HCT116 (cell line): ENCODE results near the gene DPH2. TPM values are rescaled to one million over a fixed set of nuclear protein-coding genes. Genes with fewer than 3 reads are reported as not detected.

Experiments
- ATAC-seq: fragments of 200-7000 bp; cut with Tn5 transposase; 2 replicates; pipeline ENCODE4 v1.9.1; 2020; ENCODE audit warnings: mild to moderate bottlenecking, moderate library complexity
- BruUV-seq: library from RNA; stranded (reverse); fragments of 400-500 nt; replicated peaks from 2 replicates; lab custom pipeline; 2021; lab: Mats Ljungman, UMichigan
- CTCF ChIA-PET: fragments of 300-600 bp; sonication (Branson Sonifier 250); formaldehyde crosslinking; loops from one replicate; lab custom pipeline; 2021; ENCODE audit warnings: antibody characterized with exemption; lab: Charles Lee
- POLR2A ChIA-PET: fragments of 300-600, 350-600 bp; sonication (Branson Sonifier 250); formaldehyde crosslinking; loops from one replicate; lab custom pipeline; 2021; ENCODE audit warnings: antibody characterized with exemption; lab: Charles Lee
- RAD21 ChIA-PET, 2 experiments: fragments of 300-600 bp; sonication (Branson Sonifier 250); formaldehyde crosslinking; loops; one replicate each; lab custom pipeline; 2023; ENCODE audit warnings: low total read pairs in 2 of 2; ENCODE audit not compliant: uncharacterized antibody in 2 of 2, unreplicated experiment in 2 of 2, low non-redundant PET in 1 of 2; lab: Charles Lee
- DNase-seq: peaks from one replicate; pipeline ENCODE4 v3.0.0-alpha.2; 2010; ENCODE audit warnings: low read depth, low spot score
- H2AFZ ChIP-seq: fragments of 200-600 bp; shearing (Covaris generic), sonication (generic); 2 replicates; pipeline ENCODE4 v1.6.1; 2017; ENCODE audit warnings: low read depth, mixed run types, mixed read lengths, antibody characterized with exemption, low read length; ENCODE audit not compliant: poor library complexity, severe bottlenecking
- H3K27ac ChIP-seq: 2 replicates; pipeline ENCODE4 v1.5.1; 2012; ENCODE audit warnings: low read depth, low read length
- H3K27me3 ChIP-seq: fragments of 200-600 bp; sonication (generic); 2 replicates; pipeline ENCODE4 v1.6.1; 2016; ENCODE audit warnings: mixed run types, low read length, mixed read lengths; ENCODE audit not compliant: insufficient read depth
- H3K36me3 ChIP-seq, 2 experiments: fragments of 200-500 bp in 1 of 2; fragments of 200-600 bp in 1 of 2; sonication (Bioruptor generic) in 1 of 2; sonication (generic) in 1 of 2; 2 replicates each; pipeline versions ENCODE4 v1.5.1 to v1.6.1; 2014 to 2016; ENCODE audit warnings: low read length in 2 of 2, inconsistent platforms in 1 of 2, mixed read lengths in 1 of 2, mixed run types in 1 of 2; ENCODE audit not compliant: insufficient read depth in 2 of 2, control insufficient read depth in 1 of 2
- H3K4me1 ChIP-seq, 2 experiments: fragments of 200-600 bp in 1 of 2; sonication (generic) in 1 of 2; 2 replicates each; pipeline versions ENCODE4 v1.5.1 to v1.6.1; 2012 to 2017; ENCODE audit warnings: low read length in 2 of 2, inconsistent platforms in 1 of 2, mild to moderate bottlenecking in 1 of 2, mixed read lengths in 1 of 2, mixed run types in 1 of 2, moderate library complexity in 1 of 2; ENCODE audit not compliant: insufficient read depth in 2 of 2, control insufficient read depth in 1 of 2
- H3K4me2 ChIP-seq: fragments of 200-600 bp; sonication (generic); 2 replicates; pipeline ENCODE4 v1.6.1; 2017; ENCODE audit warnings: mixed run types, low read length, mixed read lengths
- H3K4me3 ChIP-seq, 2 experiments: fragments of 200-600 bp in 1 of 2; sonication (generic) in 1 of 2; replicated peaks in 1 of 2; 2 replicates each; pipeline ENCODE4 v1.5.1; 2011 to 2016; ENCODE audit warnings: low read length in 2 of 2, control low read depth in 1 of 2, low read depth in 1 of 2, mild to moderate bottlenecking in 1 of 2, mixed read lengths in 1 of 2, mixed run types in 1 of 2
- H3K79me2 ChIP-seq: fragments of 200-600 bp; sonication (generic); 2 replicates; pipeline ENCODE4 v1.6.1; 2017; ENCODE audit warnings: mild to moderate bottlenecking, mixed run types, low read length, moderate library complexity, mixed read lengths; ENCODE audit not compliant: insufficient read depth
- H3K9ac ChIP-seq: fragments of 200-600 bp; sonication (generic); 2 replicates; pipeline ENCODE4 v1.6.1; 2016; ENCODE audit warnings: low read length, mixed read lengths
- H3K9me2 ChIP-seq: fragments of 200-600 bp; sonication (generic), shearing (Covaris generic); 2 replicates; pipeline ENCODE4 v1.6.1; 2017; ENCODE audit warnings: mixed run types, mild to moderate bottlenecking, moderate library complexity; ENCODE audit not compliant: insufficient read depth
- H3K9me3 ChIP-seq, 2 experiments: fragments of 200-500 bp in 1 of 2; fragments of 200-600 bp in 1 of 2; sonication (Bioruptor generic) in 1 of 2; sonication (generic) in 1 of 2; 2 replicates each; pipeline ENCODE4 v1.6.1; 2014 to 2017; ENCODE audit warnings: low read length in 2 of 2, mixed read lengths in 2 of 2, inconsistent platforms in 1 of 2, low read depth in 1 of 2, mild to moderate bottlenecking in 1 of 2, mixed run types in 1 of 2, moderate library complexity in 1 of 2; ENCODE audit not compliant: control insufficient read depth in 1 of 2, insufficient read depth in 1 of 2
- H4K20me1 ChIP-seq: fragments of 200-600 bp; sonication (generic), shearing (Covaris generic); 2 replicates; pipeline ENCODE4 v1.6.1; 2017; ENCODE audit warnings: mixed run types, mild to moderate bottlenecking, moderate library complexity; ENCODE audit not compliant: insufficient read depth
- CBX3 ChIP-seq: IDR thresholded peaks from 2 replicates; pipeline ENCODE4 v1.6.1; 2012; ENCODE audit warnings: low read depth
- CEBPB ChIP-seq: IDR thresholded peaks from 2 replicates; pipeline ENCODE4 v1.6.1; 2012; ENCODE audit warnings: low read depth
- EGR1 ChIP-seq: IDR thresholded peaks from 2 replicates; pipeline ENCODE4 v1.6.1; 2012; ENCODE audit warnings: low read depth
- ELF1 ChIP-seq: IDR thresholded peaks from 2 replicates; pipeline ENCODE4 v1.6.1; 2012; ENCODE audit warnings: low read depth, borderline replicate concordance
- EZH2 ChIP-seq: fragments of 200-600 bp; sonication (generic); IDR thresholded peaks from 2 replicates; pipeline ENCODE4 v1.6.1; 2017; ENCODE audit warnings: antibody characterized with exemption, mixed run types
- EZH2phosphoT487 ChIP-seq: fragments of 200-600 bp; IDR thresholded peaks from 2 replicates; pipeline ENCODE4 v1.6.1; 2018; ENCODE audit warnings: antibody characterized with exemption, borderline replicate concordance
- FOSL1 ChIP-seq: IDR thresholded peaks from 2 replicates; pipeline ENCODE4 v1.6.1; 2012; ENCODE audit warnings: low read depth
- JUND ChIP-seq: IDR thresholded peaks from 2 replicates; pipeline ENCODE4 v1.6.1; 2012
- POLR2A ChIP-seq: IDR thresholded peaks from 2 replicates; pipeline ENCODE4 v1.7.0; 2011; ENCODE audit warnings: borderline replicate concordance; ENCODE audit not compliant: insufficient read depth, insufficient read length; ENCODE audit errors: extremely low read depth
- POLR2AphosphoS5 ChIP-seq: IDR thresholded peaks from 2 replicates; pipeline ENCODE4 v1.6.1; 2011; ENCODE audit warnings: mild to moderate bottlenecking, low read depth, low read length, moderate library complexity
- RAD21 ChIP-seq: IDR thresholded peaks from 2 replicates; pipeline ENCODE4 v1.6.1; 2012; ENCODE audit warnings: low read depth, mild to moderate bottlenecking
- SIN3A ChIP-seq: IDR thresholded peaks from 2 replicates; pipeline ENCODE4 v1.6.1; 2012; ENCODE audit warnings: low read depth
- SP1 ChIP-seq: IDR thresholded peaks from 2 replicates; pipeline ENCODE4 v1.6.1; 2012; ENCODE audit warnings: low read depth
- TCF7L2 ChIP-seq: IDR thresholded peaks from 2 replicates; pipeline ENCODE4 v1.7.0; 2011; ENCODE audit warnings: borderline replicate concordance, inconsistent platforms; ENCODE audit not compliant: insufficient read depth, insufficient read length; ENCODE audit errors: extremely low read depth
- ZFX ChIP-seq: fragments of 450-650 bp; IDR thresholded peaks from 2 replicates; pipeline ENCODE4 v1.6.1; 2017
- intact Hi-C: fragments of 100-400 bp; cut with micrococcal nuclease; formaldehyde crosslinking; loops from 2 replicates; pipeline ENCODE4 v1.10.0; 2022
- total RNA-seq: library from RNA; stranded (reverse); gene quantifications from one replicate; pipeline ENCODE4 v1.2.1, GENCODE V29; 2021; ENCODE audit not compliant: unreplicated experiment
- TF ChIP-seq, protein P1 (sequence below): IDR thresholded peaks from 2 replicates; pipeline ENCODE4 v1.6.1; 2012; ENCODE audit warnings: low read depth
- TF ChIP-seq, protein P2 (sequence below): IDR thresholded peaks from 2 replicates; pipeline ENCODE4 v1.6.1; 2012
- TF ChIP-seq, protein P3 (sequence below): IDR thresholded peaks from 2 replicates; pipeline ENCODE4 v1.6.1; 2012
- TF ChIP-seq, protein P4 (sequence below): IDR thresholded peaks from 2 replicates; pipeline ENCODE4 v1.6.1; 2011; ENCODE audit warnings: mild to moderate bottlenecking, low read length, moderate library complexity; ENCODE audit not compliant: insufficient replicate concordance; ENCODE audit errors: extremely low read depth
- TF ChIP-seq, protein P5 (sequence below), 3 experiments: fragments of 200-600 bp in 1 of 3; sonication (generic) in 1 of 3; IDR thresholded peaks in 2 of 3; conservative IDR thresholded peaks in 1 of 3; 2 replicates each; pipeline ENCODE4 v1.5.1; 2012 to 2017; ENCODE audit warnings: low read depth in 2 of 3, low read length in 2 of 3, antibody characterized with exemption in 1 of 3, borderline replicate concordance in 1 of 3, control low read depth in 1 of 3, mild to moderate bottlenecking in 1 of 3, mixed read lengths in 1 of 3, mixed run types in 1 of 3, moderate library complexity in 1 of 3; ENCODE audit not compliant: insufficient read depth in 1 of 3

Gene DPH2
- total RNA-seq, 1 experiment from 2014 or later, result 53.2 TPM

DNA sequence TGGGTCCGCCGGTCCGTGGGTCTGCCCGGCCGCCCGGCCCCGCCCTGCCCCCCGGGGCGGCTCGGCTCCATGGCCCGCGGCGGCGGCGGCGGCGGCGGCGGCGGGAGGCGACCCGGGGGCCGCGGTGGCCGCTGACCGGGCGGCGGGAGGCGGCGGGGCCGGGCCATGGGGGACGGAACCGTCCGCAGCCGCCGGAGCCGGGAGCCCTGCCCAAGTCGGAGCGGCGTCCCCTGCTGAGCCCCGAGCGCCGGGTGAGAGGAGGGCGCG, 9.4 kb downstream of the DPH2 start:
- Histone ChIP-seq H2AFZ (no peak overlapping the region), H3K4me1 (peaks cover 14 to 48% of the 10 kb centered on the region in 2 experiments; a peak in 3 of 4 replicates), H3K9me3 (no peaks in the 10 kb centered on the region), H3K36me3 (peaks cover 6 to 38% of the 10 kb centered on the region in 2 experiments; a peak in 3 of 4 replicates), H3K9me2 (no peaks in the 10 kb centered on the region), H3K79me2 (peaks cover 80% of the 10 kb centered on the region), H3K27me3 (no peaks in the 10 kb centered on the region), H4K20me1 (no peaks in the 10 kb centered on the region), H3K9ac (peak overlapping the region; percentile 85), H3K27ac (peak overlapping the region; percentile 81), H3K4me2 (peak overlapping the region; percentile 87), H3K4me3 (peak overlapping the region; percentile 71 to 81)
- ChIA-PET RAD21 (no interaction called here), CTCF (interaction anchor here (1.6 kb wide), 1 partner anchor 216 kb away, joined by 3 read pairs; no protein-coding TSS in a partner anchor), POLR2A (no interaction called here)
- BruUV-seq, result no TSS peak
- intact Hi-C loops, result no loop called here
- peak; percentile 2 for ATAC-seq
- TF ChIP-seq, protein P1, sequence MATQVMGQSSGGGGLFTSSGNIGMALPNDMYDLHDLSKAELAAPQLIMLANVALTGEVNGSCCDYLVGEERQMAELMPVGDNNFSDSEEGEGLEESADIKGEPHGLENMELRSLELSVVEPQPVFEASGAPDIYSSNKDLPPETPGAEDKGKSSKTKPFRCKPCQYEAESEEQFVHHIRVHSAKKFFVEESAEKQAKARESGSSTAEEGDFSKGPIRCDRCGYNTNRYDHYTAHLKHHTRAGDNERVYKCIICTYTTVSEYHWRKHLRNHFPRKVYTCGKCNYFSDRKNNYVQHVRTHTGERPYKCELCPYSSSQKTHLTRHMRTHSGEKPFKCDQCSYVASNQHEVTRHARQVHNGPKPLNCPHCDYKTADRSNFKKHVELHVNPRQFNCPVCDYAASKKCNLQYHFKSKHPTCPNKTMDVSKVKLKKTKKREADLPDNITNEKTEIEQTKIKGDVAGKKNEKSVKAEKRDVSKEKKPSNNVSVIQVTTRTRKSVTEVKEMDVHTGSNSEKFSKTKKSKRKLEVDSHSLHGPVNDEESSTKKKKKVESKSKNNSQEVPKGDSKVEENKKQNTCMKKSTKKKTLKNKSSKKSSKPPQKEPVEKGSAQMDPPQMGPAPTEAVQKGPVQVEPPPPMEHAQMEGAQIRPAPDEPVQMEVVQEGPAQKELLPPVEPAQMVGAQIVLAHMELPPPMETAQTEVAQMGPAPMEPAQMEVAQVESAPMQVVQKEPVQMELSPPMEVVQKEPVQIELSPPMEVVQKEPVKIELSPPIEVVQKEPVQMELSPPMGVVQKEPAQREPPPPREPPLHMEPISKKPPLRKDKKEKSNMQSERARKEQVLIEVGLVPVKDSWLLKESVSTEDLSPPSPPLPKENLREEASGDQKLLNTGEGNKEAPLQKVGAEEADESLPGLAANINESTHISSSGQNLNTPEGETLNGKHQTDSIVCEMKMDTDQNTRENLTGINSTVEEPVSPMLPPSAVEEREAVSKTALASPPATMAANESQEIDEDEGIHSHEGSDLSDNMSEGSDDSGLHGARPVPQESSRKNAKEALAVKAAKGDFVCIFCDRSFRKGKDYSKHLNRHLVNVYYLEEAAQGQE, result no peak
- TF ChIP-seq ZFX (no peak), SP1 (no peak), RAD21 (no peak), FOSL1 (no peak), TCF7L2 (no peak), ELF1 (no peak), CBX3 (no peak), POLR2A (no peak), EGR1 (no peak), POLR2AphosphoS5 (no peak), SIN3A (no peak), CEBPB (no peak), EZH2 (no peak), JUND (no peak), EZH2phosphoT487 (no peak)
- TF ChIP-seq, protein P2, sequence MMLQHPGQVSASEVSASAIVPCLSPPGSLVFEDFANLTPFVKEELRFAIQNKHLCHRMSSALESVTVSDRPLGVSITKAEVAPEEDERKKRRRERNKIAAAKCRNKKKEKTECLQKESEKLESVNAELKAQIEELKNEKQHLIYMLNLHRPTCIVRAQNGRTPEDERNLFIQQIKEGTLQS, result no peak
- TF ChIP-seq, protein P3, sequence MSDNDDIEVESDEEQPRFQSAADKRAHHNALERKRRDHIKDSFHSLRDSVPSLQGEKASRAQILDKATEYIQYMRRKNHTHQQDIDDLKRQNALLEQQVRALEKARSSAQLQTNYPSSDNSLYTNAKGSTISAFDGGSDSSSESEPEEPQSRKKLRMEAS, result no peak
- TF ChIP-seq, protein P4, sequence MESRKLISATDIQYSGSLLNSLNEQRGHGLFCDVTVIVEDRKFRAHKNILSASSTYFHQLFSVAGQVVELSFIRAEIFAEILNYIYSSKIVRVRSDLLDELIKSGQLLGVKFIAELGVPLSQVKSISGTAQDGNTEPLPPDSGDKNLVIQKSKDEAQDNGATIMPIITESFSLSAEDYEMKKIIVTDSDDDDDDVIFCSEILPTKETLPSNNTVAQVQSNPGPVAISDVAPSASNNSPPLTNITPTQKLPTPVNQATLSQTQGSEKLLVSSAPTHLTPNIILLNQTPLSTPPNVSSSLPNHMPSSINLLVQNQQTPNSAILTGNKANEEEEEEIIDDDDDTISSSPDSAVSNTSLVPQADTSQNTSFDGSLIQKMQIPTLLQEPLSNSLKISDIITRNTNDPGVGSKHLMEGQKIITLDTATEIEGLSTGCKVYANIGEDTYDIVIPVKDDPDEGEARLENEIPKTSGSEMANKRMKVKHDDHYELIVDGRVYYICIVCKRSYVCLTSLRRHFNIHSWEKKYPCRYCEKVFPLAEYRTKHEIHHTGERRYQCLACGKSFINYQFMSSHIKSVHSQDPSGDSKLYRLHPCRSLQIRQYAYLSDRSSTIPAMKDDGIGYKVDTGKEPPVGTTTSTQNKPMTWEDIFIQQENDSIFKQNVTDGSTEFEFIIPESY, result no peak
- TF ChIP-seq, protein P5, sequence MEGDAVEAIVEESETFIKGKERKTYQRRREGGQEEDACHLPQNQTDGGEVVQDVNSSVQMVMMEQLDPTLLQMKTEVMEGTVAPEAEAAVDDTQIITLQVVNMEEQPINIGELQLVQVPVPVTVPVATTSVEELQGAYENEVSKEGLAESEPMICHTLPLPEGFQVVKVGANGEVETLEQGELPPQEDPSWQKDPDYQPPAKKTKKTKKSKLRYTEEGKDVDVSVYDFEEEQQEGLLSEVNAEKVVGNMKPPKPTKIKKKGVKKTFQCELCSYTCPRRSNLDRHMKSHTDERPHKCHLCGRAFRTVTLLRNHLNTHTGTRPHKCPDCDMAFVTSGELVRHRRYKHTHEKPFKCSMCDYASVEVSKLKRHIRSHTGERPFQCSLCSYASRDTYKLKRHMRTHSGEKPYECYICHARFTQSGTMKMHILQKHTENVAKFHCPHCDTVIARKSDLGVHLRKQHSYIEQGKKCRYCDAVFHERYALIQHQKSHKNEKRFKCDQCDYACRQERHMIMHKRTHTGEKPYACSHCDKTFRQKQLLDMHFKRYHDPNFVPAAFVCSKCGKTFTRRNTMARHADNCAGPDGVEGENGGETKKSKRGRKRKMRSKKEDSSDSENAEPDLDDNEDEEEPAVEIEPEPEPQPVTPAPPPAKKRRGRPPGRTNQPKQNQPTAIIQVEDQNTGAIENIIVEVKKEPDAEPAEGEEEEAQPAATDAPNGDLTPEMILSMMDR (IDR thresholded peaks at IDR 0.05 in 2 of 3, conservative IDR thresholded peaks at IDR 0.05 in 1 of 3; ENCODE audit: borderline replicate concordance in 1 of 3, insufficient read depth in 1 of 3, low read depth in 2 of 3, low read length in 2 of 3), result no peak
- no peak for DNase-seq
